ENCODE measurements around the gene EXOSC5. TPM values are rescaled to one million over a fixed set of nuclear protein-coding genes. Genes with fewer than 3 reads are reported as not detected.

The EXOSC5 gene
- total and polyA plus RNA-seq, 2 experiments from 2014 or later: 13.7 to 21.2 TPM

GRCh38 chr19:41377977-41378709 lies 19.0 kb downstream of the EXOSC5 start:
- no peak for TF ChIP-seq EZH2 (IDR thresholded peaks at IDR 0.05; ENCODE audit: borderline replicate concordance)
- TF ChIP-seq, protein P1, sequence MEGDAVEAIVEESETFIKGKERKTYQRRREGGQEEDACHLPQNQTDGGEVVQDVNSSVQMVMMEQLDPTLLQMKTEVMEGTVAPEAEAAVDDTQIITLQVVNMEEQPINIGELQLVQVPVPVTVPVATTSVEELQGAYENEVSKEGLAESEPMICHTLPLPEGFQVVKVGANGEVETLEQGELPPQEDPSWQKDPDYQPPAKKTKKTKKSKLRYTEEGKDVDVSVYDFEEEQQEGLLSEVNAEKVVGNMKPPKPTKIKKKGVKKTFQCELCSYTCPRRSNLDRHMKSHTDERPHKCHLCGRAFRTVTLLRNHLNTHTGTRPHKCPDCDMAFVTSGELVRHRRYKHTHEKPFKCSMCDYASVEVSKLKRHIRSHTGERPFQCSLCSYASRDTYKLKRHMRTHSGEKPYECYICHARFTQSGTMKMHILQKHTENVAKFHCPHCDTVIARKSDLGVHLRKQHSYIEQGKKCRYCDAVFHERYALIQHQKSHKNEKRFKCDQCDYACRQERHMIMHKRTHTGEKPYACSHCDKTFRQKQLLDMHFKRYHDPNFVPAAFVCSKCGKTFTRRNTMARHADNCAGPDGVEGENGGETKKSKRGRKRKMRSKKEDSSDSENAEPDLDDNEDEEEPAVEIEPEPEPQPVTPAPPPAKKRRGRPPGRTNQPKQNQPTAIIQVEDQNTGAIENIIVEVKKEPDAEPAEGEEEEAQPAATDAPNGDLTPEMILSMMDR (IDR thresholded peaks at IDR 0.05; ENCODE audit: poor library complexity): peak; percentile 25
- no peak for TF ChIP-seq EZH2phosphoT487 (IDR thresholded peaks at IDR 0.05; ENCODE audit: low read depth, severe bottlenecking, unreplicated experiment)
- Histone ChIP-seq H4K20me1 (ENCODE audit: insufficient read depth, poor library complexity, severe bottlenecking) (no peaks in the 10 kb centered on the region), H3K4me2 (peak overlapping the region; percentile 48), H3K36me3 (replicated peaks; ENCODE audit: insufficient read depth, low read depth) (no peaks in the 10 kb centered on the region), H3K27ac (peak overlapping the region; percentile 34), H2AFZ (no peak overlapping the region), H3K79me2 (peaks cover 10% of the 10 kb centered on the region), H3K9me3 (ENCODE audit: low read depth) (no peaks in the 10 kb centered on the region), H3K9me2 (replicated peaks; ENCODE audit: insufficient read depth) (no peaks in the 10 kb centered on the region), H3K4me3 (no peak overlapping the region), H3K27me3 (no peaks in the 10 kb centered on the region), H3K4me1 (ENCODE audit: insufficient read depth) (peaks cover 14% of the 10 kb centered on the region)
- DNase-seq (ENCODE audit: low spot score): peak; percentile 56
- WGBS (ENCODE audit: low lambda C conversion rate, missing lambda C conversion rate): 60% methylated on average over 9 of the region's 9 CpGs

- Histone ChIP-seq H3K4me2 (peak overlapping the region; percentile 95), H4K20me1 (ENCODE audit: insufficient read depth, poor library complexity, severe bottlenecking) (peaks cover 4% of the 10 kb centered on the region), H3K9me3 (ENCODE audit: low read depth) (no peaks in the 10 kb centered on the region), H3K79me2 (peaks cover 21% of the 10 kb centered on the region), H3K36me3 (replicated peaks; ENCODE audit: insufficient read depth, low read depth) (no peaks in the 10 kb centered on the region), H3K4me1 (ENCODE audit: insufficient read depth) (peaks cover 14% of the 10 kb centered on the region), H3K27ac (peak overlapping the region; percentile 74), H3K27me3 (no peaks in the 10 kb centered on the region), H3K4me3 (peak overlapping the region; percentile 80), H3K9me2 (replicated peaks; ENCODE audit: insufficient read depth) (no peaks in the 10 kb centered on the region), H2AFZ (peak overlapping the region; percentile 92)
- no peak for DNase-seq (ENCODE audit: low spot score)
- 65% methylated on average over 8 of the region's 8 CpGs for WGBS (ENCODE audit: low lambda C conversion rate, missing lambda C conversion rate)
- TF ChIP-seq EZH2 (IDR thresholded peaks at IDR 0.05; ENCODE audit: borderline replicate concordance) (no peak), EZH2phosphoT487 (IDR thresholded peaks at IDR 0.05; ENCODE audit: low read depth, severe bottlenecking, unreplicated experiment) (no peak)
- TF ChIP-seq, protein P1 (IDR thresholded peaks at IDR 0.05; ENCODE audit: poor library complexity): no peak
Measured at GRCh38 chr19:41376998-41377365, 20.2 kb downstream of the EXOSC5 start.

- H3K9me2 ChIP-seq (replicated peaks; ENCODE audit: insufficient read depth): no peaks in the 10 kb centered on the region
- TF ChIP-seq EZH2 (IDR thresholded peaks at IDR 0.05; ENCODE audit: borderline replicate concordance) (no peak), EZH2phosphoT487 (IDR thresholded peaks at IDR 0.05; ENCODE audit: low read depth, severe bottlenecking, unreplicated experiment) (no peak)
- TF ChIP-seq, protein P1 (IDR thresholded peaks at IDR 0.05; ENCODE audit: poor library complexity): no peak
- peaks cover 4% of the 10 kb centered on the region for H4K20me1 ChIP-seq (ENCODE audit: insufficient read depth, poor library complexity, severe bottlenecking)
- H2AFZ ChIP-seq: peak within 1 kb of the TSS; percentile 92
- under 1% methylated on average over 47 of the region's 47 CpGs for WGBS (ENCODE audit: low lambda C conversion rate, missing lambda C conversion rate)
- H3K36me3 ChIP-seq (replicated peaks; ENCODE audit: insufficient read depth, low read depth): no peaks in the 10 kb centered on the region
- peak within 1 kb of the TSS; percentile 74 for H3K27ac ChIP-seq
- no peaks in the 10 kb centered on the region for H3K27me3 ChIP-seq
- DNase-seq (ENCODE audit: low spot score): peak; percentile 52
- H3K4me1 ChIP-seq (ENCODE audit: insufficient read depth): peaks cover 14% of the 10 kb centered on the region
- H3K9me3 ChIP-seq (ENCODE audit: low read depth): no peaks in the 10 kb centered on the region
- H3K4me2 ChIP-seq: peak within 1 kb of the TSS; percentile 95
- H3K79me2 ChIP-seq: peaks cover 23% of the 10 kb centered on the region
- H3K4me3 ChIP-seq: peak within 1 kb of the TSS; percentile 80
Measured at GRCh38 chr19:41376241-41376997, 20.7 kb downstream of the EXOSC5 start, which contains the start of gene TMEM91. TSS of gene TMEM91 (plus strand) at chr19:41376533. CDS start at chr19:41378310, 1,777 bp downstream.
